GM18907 (cell line): ENCODE measurements around the gene PTCRA.
"Not testable (repeated sequence)": the region's sequence is repeated elsewhere in the genome, so short reads cannot be mapped to it uniquely, and the experiment has no call there.

Experiments used
- ATAC-seq: cut with Tn5 transposase; IDR thresholded peaks from one replicate; pipeline ENCODE4 v1.9.1; 2021; ENCODE audit warnings: mild to moderate bottlenecking, moderate library complexity; ENCODE audit not compliant: unreplicated experiment

Gene PTCRA

GRCh38 chr6:42902429-42903263 lies 13.2 kb upstream of the PTCRA start:
- ATAC-seq, result not testable (repeated sequence)

DNA sequence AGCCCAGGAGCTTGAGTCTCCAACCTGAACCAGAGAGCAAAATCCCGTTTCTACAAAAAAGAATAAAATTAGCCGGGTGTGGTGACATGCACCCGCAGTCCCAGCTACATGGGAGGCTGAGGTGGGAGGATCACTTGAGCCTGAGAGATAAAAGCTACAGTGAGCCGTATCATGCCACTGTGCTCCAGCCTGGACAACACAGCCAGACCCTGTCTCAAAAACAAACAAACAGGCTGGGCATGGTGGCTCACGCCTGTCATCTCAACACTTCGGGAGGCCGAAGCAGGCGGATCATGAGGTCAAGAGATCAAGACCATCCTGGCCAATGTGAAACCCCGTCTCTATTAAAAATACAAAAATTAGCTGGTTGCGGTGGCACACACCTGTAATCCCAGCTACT lies 11.4 kb upstream of the PTCRA start:
- no peak for ATAC-seq

GRCh38 chr6:42907336-42907735 lies 8.5 kb upstream of the PTCRA start:
- ATAC-seq, result no peak

- ATAC-seq, result no peak
Observed at GRCh38 chr6:42909835-42910234, 6.0 kb upstream of the PTCRA start.

DNA sequence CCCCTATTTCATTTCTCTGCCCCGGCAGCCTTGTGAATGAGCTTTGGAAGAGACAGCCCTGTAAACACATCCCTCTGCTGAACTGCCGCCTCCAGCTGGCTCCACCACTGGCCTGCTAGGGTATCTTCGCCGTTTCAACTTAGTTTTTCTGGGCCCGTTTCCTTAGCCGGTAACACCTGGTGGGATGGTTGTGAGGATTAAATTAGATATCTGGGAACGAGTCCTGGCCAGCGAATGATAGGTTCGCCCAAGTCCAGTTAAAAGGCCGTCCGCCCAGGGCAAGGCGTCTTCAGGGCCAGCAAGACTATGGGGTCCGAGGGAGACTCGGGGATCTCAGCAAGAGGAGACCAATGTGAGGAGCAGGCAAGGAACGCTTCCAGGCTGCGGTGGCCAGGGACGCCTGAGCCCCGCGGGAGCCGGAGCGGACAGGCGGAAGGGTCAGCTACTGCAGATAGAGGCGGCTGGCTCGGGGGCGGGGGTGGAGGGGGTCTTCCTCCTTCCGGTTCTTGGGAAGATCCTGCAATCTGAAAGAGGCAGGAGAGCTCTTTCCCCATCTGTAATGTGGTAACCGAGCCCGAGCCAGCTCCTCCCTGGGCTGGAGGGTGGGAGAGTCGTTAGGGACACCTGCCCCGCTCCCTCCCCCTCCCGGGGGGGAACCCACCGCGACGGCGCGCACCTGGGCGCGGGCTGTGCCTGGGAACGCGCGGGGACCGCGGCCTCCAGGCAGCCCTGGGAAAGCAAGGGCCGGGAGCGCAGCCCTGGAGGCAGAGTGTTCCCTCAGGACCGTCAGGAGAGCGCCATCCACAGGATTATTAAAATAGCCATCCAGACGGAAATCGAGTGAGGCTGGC lies 4.5 kb upstream of the PTCRA start:
- ATAC-seq, result no peak

- ATAC-seq, result no peak
Observed at GRCh38 chr6:42914546-42914945, 1.3 kb upstream of the PTCRA start.

DNA sequence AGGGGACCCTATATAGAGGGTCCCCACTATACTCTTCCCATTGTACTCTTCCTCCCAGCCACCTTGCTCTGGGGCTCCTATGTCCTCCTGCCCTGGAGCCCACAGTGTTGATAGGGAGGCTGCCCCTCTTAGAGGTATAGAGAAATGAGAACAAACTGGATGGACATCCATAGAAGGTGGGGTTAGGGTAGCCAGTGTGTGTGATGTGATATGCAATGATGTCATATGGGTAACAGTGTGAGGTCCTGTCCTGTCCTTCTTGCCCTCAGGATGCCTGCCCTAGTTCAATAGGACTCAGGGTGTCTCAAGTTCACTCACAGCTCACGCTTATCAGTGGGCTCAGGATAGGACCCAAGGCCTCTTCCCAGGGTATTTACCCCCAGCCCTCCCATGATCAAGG lies 435 bp downstream of the PTCRA start:
- no peak for ATAC-seq

DNA sequence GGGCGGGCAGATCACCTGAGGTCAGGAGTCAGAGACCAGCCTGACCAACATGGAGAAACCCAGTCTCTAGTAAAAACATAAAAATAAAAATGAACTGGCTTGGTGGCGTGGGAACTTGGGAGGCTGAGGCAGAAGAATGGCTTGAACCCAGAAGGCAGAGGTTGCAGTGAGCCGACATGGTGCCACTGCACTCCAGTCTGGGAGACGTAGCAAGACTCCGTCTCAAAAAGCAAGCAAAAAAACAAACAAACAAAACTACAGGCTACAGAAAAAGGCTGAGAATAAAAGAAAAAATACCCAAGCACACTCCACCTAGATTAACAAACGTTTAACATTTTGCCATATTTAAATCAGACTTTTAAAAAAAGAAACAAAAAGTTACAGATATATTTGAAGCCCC lies 5.9 kb downstream of the PTCRA start:
- no peak for ATAC-seq

- ATAC-seq, result no peak
Observed at GRCh38 chr6:42923666-42924065, 7.8 kb downstream of the PTCRA start.

DNA sequence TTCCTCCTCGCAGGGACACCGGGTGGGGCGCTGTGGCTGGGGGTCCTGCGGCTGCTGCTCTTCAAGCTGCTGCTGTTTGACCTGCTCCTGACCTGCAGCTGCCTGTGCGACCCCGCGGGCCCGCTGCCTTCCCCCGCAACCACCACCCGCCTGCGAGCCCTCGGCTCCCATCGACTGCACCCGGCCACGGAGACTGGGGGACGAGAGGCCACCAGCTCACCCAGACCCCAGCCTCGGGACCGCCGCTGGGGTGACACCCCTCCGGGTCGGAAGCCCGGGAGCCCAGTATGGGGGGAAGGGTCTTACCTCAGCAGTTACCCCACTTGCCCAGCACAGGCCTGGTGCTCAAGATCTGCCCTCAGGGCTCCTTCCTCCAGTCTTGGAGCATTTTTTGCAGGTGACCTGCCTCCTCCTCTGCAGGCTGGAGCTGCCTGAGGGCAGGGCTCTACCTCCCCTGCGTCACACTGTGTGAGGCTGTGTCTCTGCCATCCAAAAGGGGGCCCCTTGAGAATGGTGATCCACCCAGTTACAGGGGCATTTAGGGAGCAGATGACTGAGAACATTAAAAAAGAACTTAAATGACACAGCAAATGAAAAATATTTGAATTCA lies 9.5 kb downstream of the PTCRA start:
- no peak for ATAC-seq

DNA sequence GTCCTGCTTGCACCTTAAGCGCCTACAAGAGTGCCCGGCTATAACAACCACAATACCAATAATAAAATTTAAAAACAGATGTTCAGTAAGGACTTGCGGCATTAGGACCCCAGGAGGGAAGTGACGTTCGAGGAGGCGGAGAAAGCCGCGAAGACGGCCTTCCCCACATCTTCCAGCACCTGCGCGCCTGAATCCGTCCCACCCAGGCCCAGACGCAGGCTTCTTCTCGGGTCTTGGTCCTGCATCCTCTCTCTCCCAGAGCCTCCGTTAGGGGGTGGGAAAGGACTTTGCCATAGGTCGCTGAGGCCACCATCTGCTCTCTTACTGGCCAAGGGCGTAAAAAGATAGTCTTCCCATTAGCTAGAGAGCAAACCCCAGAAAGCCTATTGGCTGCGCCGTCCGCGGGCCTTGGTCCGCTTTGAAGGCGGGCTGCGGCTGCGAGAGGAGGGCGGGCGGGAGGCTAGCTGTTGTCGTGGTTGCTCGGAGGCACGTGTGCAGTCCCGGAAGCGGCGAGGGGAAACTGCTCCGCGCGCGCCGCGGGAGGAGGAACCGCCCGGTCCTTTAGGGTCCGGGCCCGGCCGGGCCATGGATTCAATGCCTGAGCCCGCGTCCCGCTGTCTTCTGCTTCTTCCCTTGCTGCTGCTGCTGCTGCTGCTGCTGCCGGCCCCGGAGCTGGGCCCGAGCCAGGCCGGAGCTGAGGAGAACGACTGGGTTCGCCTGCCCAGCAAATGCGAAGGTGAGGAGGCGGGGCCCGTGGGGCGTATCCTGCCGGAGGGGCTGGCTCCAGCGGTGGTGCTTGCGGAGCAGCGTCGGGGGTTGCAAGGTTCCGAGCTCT lies 13.3 kb downstream of the PTCRA start, which contains the start of gene CNPY3:
Gene CNPY3, plus strand, starts transcription at position 495 of the 835 bp plus-strand sequence. Its CDS starts 91 bp downstream, at position 586.
- peak; percentile 78 for ATAC-seq

DNA sequence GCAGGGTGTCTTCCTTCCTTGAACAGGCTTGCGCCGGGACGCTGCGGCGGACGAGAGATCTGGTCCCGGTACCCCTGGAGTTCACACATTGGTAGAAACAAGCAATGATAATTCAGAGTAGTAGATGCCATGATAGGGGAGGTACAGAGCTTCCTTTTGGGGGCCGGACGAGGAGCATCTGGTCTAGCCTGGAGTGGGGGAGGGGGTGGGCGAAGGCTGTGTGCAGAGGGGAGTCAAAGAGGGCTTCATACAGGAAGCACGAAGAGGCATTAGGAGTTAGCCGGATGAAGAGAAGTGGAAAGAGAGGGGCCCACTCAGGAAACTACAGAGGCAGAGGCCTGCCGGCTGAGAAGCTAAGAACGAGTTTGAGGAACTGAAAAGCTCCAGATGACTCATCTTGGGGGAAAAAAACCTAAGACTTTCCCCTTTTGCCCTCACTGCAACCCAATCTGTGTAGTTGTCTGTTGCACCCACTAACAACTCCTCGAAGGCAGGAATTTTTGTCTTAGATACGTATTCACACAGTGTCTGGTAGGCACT lies 14.0 kb downstream of the PTCRA start:
- ATAC-seq, result peak; percentile 55

- ATAC-seq, result no peak
Observed at GRCh38 chr6:42932412-42932811, 16.6 kb downstream of the PTCRA start.

- ATAC-seq, result no peak
Observed at GRCh38 chr6:42933205-42933604, 17.4 kb downstream of the PTCRA start.

DNA sequence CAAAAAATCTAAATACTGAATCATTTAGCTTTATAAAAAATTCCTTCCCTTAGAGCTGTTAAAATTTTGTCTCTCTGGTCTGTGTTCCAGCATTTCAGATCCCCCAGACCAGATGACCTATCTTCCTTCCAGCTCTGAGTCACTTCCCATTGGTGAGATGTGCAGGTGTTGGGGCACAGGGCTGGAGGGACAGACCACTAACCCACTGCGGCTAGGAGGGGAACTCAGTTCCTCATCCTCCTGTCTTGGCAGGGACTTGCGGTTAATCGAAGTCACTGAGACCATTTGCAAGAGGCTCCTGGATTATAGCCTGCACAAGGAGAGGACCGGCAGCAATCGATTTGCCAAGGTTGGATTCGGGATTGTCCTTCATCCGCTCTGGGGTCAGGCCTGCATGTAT lies 19.5 kb downstream of the PTCRA start:
- ATAC-seq, result no peak

GRCh38 chr6:42936398-42936797 lies 20.5 kb downstream of the PTCRA start:
- ATAC-seq, result no peak

DNA sequence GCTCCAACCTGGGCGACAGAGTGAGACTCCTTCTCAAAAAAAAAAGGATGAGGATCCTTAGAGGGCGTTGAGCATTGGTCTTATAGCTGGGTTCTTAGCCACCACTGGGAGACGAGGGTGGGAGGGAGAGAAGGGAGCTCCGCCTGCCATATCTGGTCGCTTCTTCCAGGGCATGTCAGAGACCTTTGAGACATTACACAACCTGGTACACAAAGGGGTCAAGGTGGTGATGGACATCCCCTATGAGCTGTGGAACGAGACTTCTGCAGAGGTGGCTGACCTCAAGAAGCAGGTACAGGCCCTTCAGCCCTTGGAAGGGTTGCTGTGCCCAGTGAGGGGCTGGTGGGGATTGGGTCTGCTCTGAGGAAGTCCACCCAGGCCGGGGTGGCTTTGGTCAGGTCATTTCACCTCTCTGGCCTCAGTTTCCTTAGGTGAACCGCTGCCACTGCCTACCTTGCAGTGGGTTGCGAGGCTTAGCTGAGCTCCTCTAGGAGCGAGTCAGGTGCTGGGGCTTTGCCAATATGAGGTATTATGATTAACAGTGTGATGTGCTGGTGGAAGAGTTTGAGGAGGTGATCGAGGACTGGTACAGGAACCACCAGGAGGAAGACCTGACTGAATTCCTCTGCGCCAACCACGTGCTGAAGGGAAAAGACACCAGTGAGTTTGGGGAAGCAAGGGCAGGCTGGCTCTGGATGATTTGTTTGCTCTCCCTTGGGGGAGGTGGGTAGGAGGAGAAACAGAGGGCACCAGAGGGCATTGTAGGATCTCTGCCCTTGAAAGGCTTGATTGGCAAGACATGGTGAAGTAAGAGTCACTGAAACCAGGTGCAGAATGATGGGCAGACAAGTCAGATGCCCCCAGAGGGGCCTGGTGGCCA lies 21.9 kb downstream of the PTCRA start:
- no peak for ATAC-seq

DNA sequence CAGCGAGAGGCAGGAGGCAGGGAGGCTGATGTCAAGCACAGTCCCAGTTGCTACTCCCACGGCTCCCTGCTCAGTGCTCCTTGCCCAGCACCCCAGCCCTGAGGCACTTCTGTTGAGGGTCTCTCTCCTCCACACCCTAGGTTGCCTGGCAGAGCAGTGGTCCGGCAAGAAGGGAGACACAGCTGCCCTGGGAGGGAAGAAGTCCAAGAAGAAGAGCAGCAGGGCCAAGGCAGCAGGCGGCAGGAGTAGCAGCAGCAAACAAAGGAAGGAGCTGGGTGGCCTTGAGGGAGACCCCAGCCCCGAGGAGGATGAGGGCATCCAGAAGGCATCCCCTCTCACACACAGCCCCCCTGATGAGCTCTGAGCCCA lies 22.6 kb downstream of the PTCRA start:
- ATAC-seq, result no peak

GRCh38 chr6:42938987-42939809 lies 23.3 kb downstream of the PTCRA start:
- no peak for ATAC-seq
